ENCODE data around the gene LZTR1.
"Not testable (repeated sequence)": the region's sequence is repeated elsewhere in the genome, so short reads cannot be mapped to it uniquely, and the experiment has no call there.

GRCh38 chr22:21009208-21009607 lies 27.1 kb downstream of the LZTR1 start:
- not testable (repeated sequence) for TF ChIP-seq CTCF (conservative IDR thresholded peaks at IDR 0.05); EZH2 (IDR thresholded peaks at IDR 0.05; ENCODE audit: low read depth)

Data from PC-9 (cell line).